ENCODE results near the gene TFB2M.
A peak's percentile ranks its signal among the peaks of the same experiment; 100 is the strongest.

The TFB2M gene

GRCh38 chr1:246492611-246493245 is 73.3 kb downstream of the TFB2M start:
- Histone ChIP-seq H3K27me3 (ENCODE audit: insufficient read depth, low read length, poor library complexity) (no peaks in the 10 kb centered on the region), H3K79me2 (ENCODE audit: insufficient read depth, low read length) (peaks cover 29% of the 10 kb centered on the region; the same call in 1 of the 2 replicates), H3K9ac (ENCODE audit: low read depth, low read length) (no peak overlapping the region), H3K9me3 (ENCODE audit: insufficient read depth, low read length, severe bottlenecking) (no peaks in the 10 kb centered on the region), H3K4me2 (ENCODE audit: insufficient read depth, low read length) (no peak overlapping the region), H2AFZ (ENCODE audit: low read depth, low read length) (no peak overlapping the region), H3K36me3 (ENCODE audit: insufficient read depth, low read length) (0 out of 2 replicates have a peak, but pooled peaks cover 2% of the 10 kb centered on the region), H3K4me3 (ENCODE audit: low read depth in 1 of 2, low read length in 2 of 2) (no peak overlapping the region), H4K20me1 (ENCODE audit: insufficient read depth, low read length) (peaks cover 4% of the 10 kb centered on the region), H3K27ac (ENCODE audit: low read length) (no peak overlapping the region), H3K4me1 (ENCODE audit: insufficient read depth, low read length) (peaks cover 4% of the 10 kb centered on the region; the same call in 1 of the 2 replicates)
- DNase-seq (peak; percentile 60), ATAC-seq (ENCODE audit: insufficient read depth, low read depth) (peak; percentile 83)
- TF ChIP-seq EZH2 (IDR thresholded peaks at IDR 0.05; ENCODE audit: borderline replicate concordance, low read depth, low read length, severe bottlenecking) = no peak
- TF ChIP-seq CTCF (IDR thresholded peaks at IDR 0.05; ENCODE audit: borderline replicate concordance, extremely low read depth, low read length, poor library complexity, severe bottlenecking) = peak; percentile 72

GRCh38 chr1:246491551-246492053 is 74.5 kb downstream of the TFB2M start:
- ATAC-seq (ENCODE audit: insufficient read depth, low read depth) (no peak), DNase-seq (no peak)
- Histone ChIP-seq H3K4me1 (ENCODE audit: insufficient read depth, low read length) (no peaks in the 10 kb centered on the region), H3K27ac (ENCODE audit: low read length) (no peak overlapping the region), H3K79me2 (ENCODE audit: insufficient read depth, low read length) (peaks cover 23% of the 10 kb centered on the region; the same call in 1 of the 2 replicates), H3K4me3 (ENCODE audit: low read depth in 1 of 2, low read length in 2 of 2) (no peak overlapping the region), H4K20me1 (ENCODE audit: insufficient read depth, low read length) (peaks cover 4% of the 10 kb centered on the region), H3K9ac (ENCODE audit: low read depth, low read length) (no peak overlapping the region), H3K9me3 (ENCODE audit: insufficient read depth, low read length, severe bottlenecking) (no peaks in the 10 kb centered on the region), H3K4me2 (ENCODE audit: insufficient read depth, low read length) (no peak overlapping the region), H3K36me3 (ENCODE audit: insufficient read depth, low read length) (0 out of 2 replicates have a peak, but pooled peaks cover 2% of the 10 kb centered on the region), H2AFZ (ENCODE audit: low read depth, low read length) (no peak overlapping the region), H3K27me3 (ENCODE audit: insufficient read depth, low read length, poor library complexity) (no peaks in the 10 kb centered on the region)
- TF ChIP-seq CTCF (IDR thresholded peaks at IDR 0.05; ENCODE audit: borderline replicate concordance, extremely low read depth, low read length, poor library complexity, severe bottlenecking) = no peak
- no peak for TF ChIP-seq EZH2 (IDR thresholded peaks at IDR 0.05; ENCODE audit: borderline replicate concordance, low read depth, low read length, severe bottlenecking)

Data from DND-41 (cell line).